Panc1 (cell line): ENCODE data around the gene NREP. TPM values are rescaled to one million over a fixed set of nuclear protein-coding genes. Genes with fewer than 3 reads are reported as not detected.

Experiments used
- ATAC-seq: fragments of 200-7000 bp; cut with Tn5 transposase; 2 replicates; pipeline ENCODE4 v1.9.1; 2020; ENCODE audit warnings: mild to moderate bottlenecking, moderate library complexity
- BruUV-seq: library from RNA; stranded (reverse); fragments of 400-500 nt; replicated peaks from 2 replicates; lab custom pipeline; 2021; lab: Mats Ljungman, UMichigan
- CTCF ChIA-PET: fragments of 300-600 bp; sonication (Branson Sonifier 250); formaldehyde crosslinking; loops from one replicate; lab custom pipeline; 2022; ENCODE audit warnings: antibody characterized with exemption; lab: Charles Lee
- POLR2A ChIA-PET: fragments of 300-600 bp; sonication (Branson Sonifier 250); formaldehyde crosslinking; loops from one replicate; lab custom pipeline; 2022; ENCODE audit warnings: antibody characterized with exemption; lab: Charles Lee
- DNase-seq: peaks from one replicate; pipeline ENCODE4 v3.0.0-alpha.2; 2010; ENCODE audit warnings: low read depth, low spot score
- H3K27ac ChIP-seq: 2 replicates; pipeline ENCODE4 v1.5.1; 2011; ENCODE audit warnings: mild to moderate bottlenecking, low read length, inconsistent platforms
- H3K27me3 ChIP-seq: fragments of 200-500 bp; sonication (Bioruptor generic); 2 replicates; pipeline ENCODE4 v1.6.0; 2014; ENCODE audit warnings: low read length, inconsistent platforms; ENCODE audit not compliant: control insufficient read depth, insufficient read depth
- H3K36me3 ChIP-seq: fragments of 200-500 bp; sonication (Bioruptor generic); 2 replicates; pipeline ENCODE4 v1.5.1; 2014; ENCODE audit warnings: inconsistent platforms, mild to moderate bottlenecking, low read length, moderate library complexity; ENCODE audit not compliant: control insufficient read depth, insufficient read depth
- H3K4me1 ChIP-seq: 2 replicates; pipeline ENCODE4 v1.5.1; 2011; ENCODE audit warnings: inconsistent platforms, mild to moderate bottlenecking, low read length, moderate library complexity; ENCODE audit not compliant: control insufficient read depth, insufficient read depth
- H3K4me3 ChIP-seq, 2 experiments: 2 replicates each; pipeline ENCODE4 v1.5.1; 2011 to 2012; ENCODE audit warnings: low read depth in 2 of 2, low read length in 2 of 2, mild to moderate bottlenecking in 2 of 2, inconsistent platforms in 1 of 2, moderate library complexity in 1 of 2
- H3K9me3 ChIP-seq: fragments of 200-500 bp; sonication (Bioruptor generic); 2 replicates; pipeline ENCODE4 v1.5.1; 2014; ENCODE audit warnings: low read depth, mild to moderate bottlenecking, inconsistent platforms, low read length, moderate library complexity; ENCODE audit not compliant: control insufficient read depth, insufficient read depth
- POLR2AphosphoS5 ChIP-seq: IDR thresholded peaks from 2 replicates; pipeline ENCODE4 v1.6.1; 2012; ENCODE audit warnings: mild to moderate bottlenecking, low read depth, low read length, moderate library complexity
- SIN3A ChIP-seq: IDR thresholded peaks from 2 replicates; pipeline ENCODE4 v1.6.1; 2012; ENCODE audit warnings: low read depth, mild to moderate bottlenecking, low read length, moderate library complexity, borderline replicate concordance; ENCODE audit not compliant: insufficient read depth
- TCF7L2 ChIP-seq: IDR thresholded peaks from 2 replicates; pipeline ENCODE4 v1.6.1; 2011; ENCODE audit warnings: mild to moderate bottlenecking, low read depth, low read length, inconsistent platforms
- in situ Hi-C: cut with HindIII; loops from 2 replicates; pipeline ENCODE4 v1.10.0; 2016; ENCODE audit warnings: low sequenced_read_pairs, low pct_unique_long_range_greater_than_20kb
- intact Hi-C: fragments of 100-400 bp; cut with micrococcal nuclease; formaldehyde crosslinking; loops from one replicate; pipeline ENCODE4 v1.10.0; 2022; ENCODE audit not compliant: unreplicated experiment
- total RNA-seq: library from RNA; stranded (reverse); gene quantifications from one replicate; pipeline ENCODE4 v1.2.1, GENCODE V29; 2021; ENCODE audit not compliant: unreplicated experiment
- TF ChIP-seq, protein P1 (sequence below), 2 experiments: IDR thresholded peaks; 2 replicates each; pipeline ENCODE4 v1.6.1; 2011 to 2012; ENCODE audit warnings: low read depth in 2 of 2, control low read depth in 1 of 2, low read length in 1 of 2, mild to moderate bottlenecking in 1 of 2, moderate library complexity in 1 of 2; ENCODE audit not compliant: insufficient read depth in 1 of 2
- TF ChIP-seq, protein P2 (sequence below): fragments of 450-650 bp; IDR thresholded peaks from 2 replicates; pipeline ENCODE4 v1.5.1; 2017; ENCODE audit warnings: mild to moderate bottlenecking

NREP gene
- total RNA-seq, 1 experiment from 2014 or later = 4.9 TPM

DNA sequence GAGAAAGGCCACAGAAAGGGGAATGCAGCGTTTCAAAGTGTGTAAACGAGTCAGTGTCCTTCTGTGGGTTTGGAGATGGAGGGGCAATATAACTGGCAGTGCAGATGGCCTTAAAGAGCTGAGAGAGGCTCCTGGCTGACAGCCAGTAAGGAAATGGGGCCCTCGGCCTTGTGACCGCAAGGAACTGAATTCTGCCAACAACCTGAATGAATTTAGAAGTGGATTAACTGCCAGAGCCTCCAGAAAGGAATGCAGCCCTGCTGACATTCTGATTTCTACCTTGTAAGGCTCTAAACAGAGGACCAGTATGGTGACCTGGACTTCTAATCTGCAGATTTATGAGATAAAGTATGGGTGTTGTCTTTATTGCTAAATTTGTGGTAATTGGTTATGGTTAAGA is 17.5 kb upstream of the NREP start:
- Histone ChIP-seq H3K9me3 (no peaks in the 10 kb centered on the region), H3K4me3 (no peak overlapping the region), H3K4me1 (no peaks in the 10 kb centered on the region), H3K27ac (no peak overlapping the region), H3K36me3 (no peaks in the 10 kb centered on the region), H3K27me3 (no peaks in the 10 kb centered on the region)
- intact Hi-C loops (no loop called here), in situ Hi-C loops (no loop called here)
- ChIA-PET CTCF (no interaction called here), POLR2A (no interaction called here)
- no TSS peak for BruUV-seq
- no peak for DNase-seq
- no peak for TF ChIP-seq POLR2AphosphoS5
- TF ChIP-seq, protein P1, sequence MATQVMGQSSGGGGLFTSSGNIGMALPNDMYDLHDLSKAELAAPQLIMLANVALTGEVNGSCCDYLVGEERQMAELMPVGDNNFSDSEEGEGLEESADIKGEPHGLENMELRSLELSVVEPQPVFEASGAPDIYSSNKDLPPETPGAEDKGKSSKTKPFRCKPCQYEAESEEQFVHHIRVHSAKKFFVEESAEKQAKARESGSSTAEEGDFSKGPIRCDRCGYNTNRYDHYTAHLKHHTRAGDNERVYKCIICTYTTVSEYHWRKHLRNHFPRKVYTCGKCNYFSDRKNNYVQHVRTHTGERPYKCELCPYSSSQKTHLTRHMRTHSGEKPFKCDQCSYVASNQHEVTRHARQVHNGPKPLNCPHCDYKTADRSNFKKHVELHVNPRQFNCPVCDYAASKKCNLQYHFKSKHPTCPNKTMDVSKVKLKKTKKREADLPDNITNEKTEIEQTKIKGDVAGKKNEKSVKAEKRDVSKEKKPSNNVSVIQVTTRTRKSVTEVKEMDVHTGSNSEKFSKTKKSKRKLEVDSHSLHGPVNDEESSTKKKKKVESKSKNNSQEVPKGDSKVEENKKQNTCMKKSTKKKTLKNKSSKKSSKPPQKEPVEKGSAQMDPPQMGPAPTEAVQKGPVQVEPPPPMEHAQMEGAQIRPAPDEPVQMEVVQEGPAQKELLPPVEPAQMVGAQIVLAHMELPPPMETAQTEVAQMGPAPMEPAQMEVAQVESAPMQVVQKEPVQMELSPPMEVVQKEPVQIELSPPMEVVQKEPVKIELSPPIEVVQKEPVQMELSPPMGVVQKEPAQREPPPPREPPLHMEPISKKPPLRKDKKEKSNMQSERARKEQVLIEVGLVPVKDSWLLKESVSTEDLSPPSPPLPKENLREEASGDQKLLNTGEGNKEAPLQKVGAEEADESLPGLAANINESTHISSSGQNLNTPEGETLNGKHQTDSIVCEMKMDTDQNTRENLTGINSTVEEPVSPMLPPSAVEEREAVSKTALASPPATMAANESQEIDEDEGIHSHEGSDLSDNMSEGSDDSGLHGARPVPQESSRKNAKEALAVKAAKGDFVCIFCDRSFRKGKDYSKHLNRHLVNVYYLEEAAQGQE (IDR thresholded peaks at IDR 0.05; ENCODE audit: insufficient read depth in 1 of 2, low read depth in 2 of 2, low read length in 1 of 2) = no peak
- TF ChIP-seq TCF7L2 = no peak
- TF ChIP-seq, protein P2, sequence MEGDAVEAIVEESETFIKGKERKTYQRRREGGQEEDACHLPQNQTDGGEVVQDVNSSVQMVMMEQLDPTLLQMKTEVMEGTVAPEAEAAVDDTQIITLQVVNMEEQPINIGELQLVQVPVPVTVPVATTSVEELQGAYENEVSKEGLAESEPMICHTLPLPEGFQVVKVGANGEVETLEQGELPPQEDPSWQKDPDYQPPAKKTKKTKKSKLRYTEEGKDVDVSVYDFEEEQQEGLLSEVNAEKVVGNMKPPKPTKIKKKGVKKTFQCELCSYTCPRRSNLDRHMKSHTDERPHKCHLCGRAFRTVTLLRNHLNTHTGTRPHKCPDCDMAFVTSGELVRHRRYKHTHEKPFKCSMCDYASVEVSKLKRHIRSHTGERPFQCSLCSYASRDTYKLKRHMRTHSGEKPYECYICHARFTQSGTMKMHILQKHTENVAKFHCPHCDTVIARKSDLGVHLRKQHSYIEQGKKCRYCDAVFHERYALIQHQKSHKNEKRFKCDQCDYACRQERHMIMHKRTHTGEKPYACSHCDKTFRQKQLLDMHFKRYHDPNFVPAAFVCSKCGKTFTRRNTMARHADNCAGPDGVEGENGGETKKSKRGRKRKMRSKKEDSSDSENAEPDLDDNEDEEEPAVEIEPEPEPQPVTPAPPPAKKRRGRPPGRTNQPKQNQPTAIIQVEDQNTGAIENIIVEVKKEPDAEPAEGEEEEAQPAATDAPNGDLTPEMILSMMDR = no peak
- TF ChIP-seq SIN3A = no peak
- no peak for ATAC-seq

DNA sequence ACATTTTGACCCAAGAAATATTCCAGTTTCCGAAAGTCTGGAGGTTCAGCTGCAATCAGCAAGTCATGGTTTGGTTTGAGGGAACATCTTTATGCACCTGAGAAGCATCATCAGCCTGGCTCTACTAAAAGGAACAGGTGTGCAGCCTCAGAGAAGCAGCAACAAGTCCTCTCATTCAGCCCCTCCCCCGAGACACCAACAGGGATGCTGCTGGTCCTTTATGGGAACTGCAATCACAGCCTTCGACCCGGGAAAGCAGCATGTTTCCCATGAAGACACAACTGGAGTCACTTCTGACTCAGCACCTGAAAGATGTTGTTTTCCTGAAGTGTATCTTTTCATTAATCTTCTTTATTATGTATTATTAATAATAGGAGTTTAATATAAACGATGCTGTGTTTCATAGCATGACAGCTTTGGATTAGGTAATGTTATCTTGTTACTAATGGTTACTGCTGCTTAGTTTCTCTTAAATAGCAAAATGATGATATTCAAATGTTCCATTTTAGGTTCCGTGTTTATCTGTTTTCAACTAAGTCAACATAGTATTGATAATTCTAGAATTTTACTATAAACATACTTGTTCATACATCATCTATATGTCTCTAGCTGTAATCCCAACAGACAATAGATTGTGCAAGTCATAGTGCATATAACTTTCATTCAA is 15.6 kb upstream of the NREP start:
- ChIA-PET POLR2A (no interaction called here), CTCF (no interaction called here)
- Histone ChIP-seq H3K4me1 (no peaks in the 10 kb centered on the region), H3K4me3 (no peak overlapping the region), H3K27me3 (no peaks in the 10 kb centered on the region), H3K27ac (no peak overlapping the region), H3K9me3 (no peaks in the 10 kb centered on the region), H3K36me3 (no peaks in the 10 kb centered on the region)
- TF ChIP-seq TCF7L2 = no peak
- TF ChIP-seq SIN3A = no peak
- TF ChIP-seq, protein P1 (IDR thresholded peaks at IDR 0.05; ENCODE audit: insufficient read depth in 1 of 2, low read depth in 2 of 2, low read length in 1 of 2) = no peak
- TF ChIP-seq, protein P2 = no peak
- no peak for TF ChIP-seq POLR2AphosphoS5
- no TSS peak for BruUV-seq
- ATAC-seq (no peak), DNase-seq (no peak)
- in situ Hi-C loops (no loop called here), intact Hi-C loops (no loop called here)
